Measurements from ENCODE around the gene ZNF441. TPM values are rescaled to one million over a fixed set of nuclear protein-coding genes. Genes with fewer than 3 reads are reported as not detected.

ZNF441 gene
- total and polyA plus RNA-seq, 8 donors, result 1.7 to 29.4 (median 11.1) TPM

DNA sequence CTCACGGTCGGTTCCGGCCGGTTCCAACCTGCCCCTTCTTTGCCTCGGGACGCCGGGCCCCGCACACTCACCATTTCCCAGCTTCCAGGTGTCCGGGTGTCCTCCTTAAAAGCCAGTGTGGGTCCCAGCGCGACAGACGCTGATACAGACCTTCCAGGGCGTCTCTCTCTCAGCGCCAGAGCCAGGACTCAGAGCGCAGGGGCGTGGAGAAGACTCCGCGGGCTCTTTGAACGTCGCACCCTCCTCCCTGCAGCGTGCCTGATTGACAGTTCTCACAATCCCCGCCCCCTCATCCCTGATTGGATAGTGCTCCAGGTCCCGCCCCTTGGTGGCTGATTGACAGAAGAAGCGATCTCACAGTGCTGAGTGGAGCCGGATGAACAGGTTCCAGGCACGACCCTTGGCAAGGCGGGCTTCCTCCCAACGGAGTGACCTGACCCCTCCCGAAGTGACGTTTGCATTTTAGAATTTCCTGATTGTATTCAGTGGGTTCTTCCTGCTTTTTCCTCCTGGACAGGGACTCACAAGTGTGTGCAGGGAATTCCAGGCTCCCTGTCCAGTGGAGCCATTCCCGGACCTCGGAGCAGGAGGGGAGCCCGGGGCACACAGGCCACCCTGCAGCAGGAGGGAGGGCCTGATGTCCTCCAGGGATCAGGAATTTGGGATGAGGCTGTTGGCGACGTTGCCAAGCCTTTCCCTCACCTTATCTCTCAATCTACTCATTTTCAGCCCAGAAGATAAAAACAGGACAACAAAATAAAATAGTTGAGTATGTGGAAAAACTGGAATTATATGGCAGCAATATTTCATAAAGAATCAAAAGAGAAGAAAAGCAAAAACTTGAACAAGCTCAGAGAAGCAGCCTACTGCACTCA lies 27.8 kb upstream of the ZNF441 start, which contains the start of gene ZNF823:
Gene ZNF823, minus strand, starts transcription at position 201 of the 875 bp plus-strand sequence. Its CDS starts 127 bp downstream, at position 74.
- Histone ChIP-seq H3K4me3 (peak within 1 kb of the TSS; percentile 74 to 98 (median 93)), H3K9me3 (no peaks in the 10 kb centered on the region), H3K4me1 (peaks cover 17 to 34% (median 31%) of the 10 kb centered on the region in 4 donors), H3K27ac (peak within 1 kb of the TSS; percentile 94 to 98 (median 95)), H3K27me3 (no peaks in the 10 kb centered on the region), H3K36me3 (no peaks in the 10 kb centered on the region)
- intact Hi-C loops (cut with DNase I; ENCODE audit: low total_unique reads), result no loop called here
- TF ChIP-seq POLR2A (IDR thresholded peaks at IDR 0.05) (peak in 1 of 4 donors; percentile 84), POLR2AphosphoS5 (IDR thresholded peaks at IDR 0.05) (peak; percentile 61 to 92 (median 86)), EP300 (IDR thresholded peaks at IDR 0.05) (no peak)
- TF ChIP-seq, protein P1, sequence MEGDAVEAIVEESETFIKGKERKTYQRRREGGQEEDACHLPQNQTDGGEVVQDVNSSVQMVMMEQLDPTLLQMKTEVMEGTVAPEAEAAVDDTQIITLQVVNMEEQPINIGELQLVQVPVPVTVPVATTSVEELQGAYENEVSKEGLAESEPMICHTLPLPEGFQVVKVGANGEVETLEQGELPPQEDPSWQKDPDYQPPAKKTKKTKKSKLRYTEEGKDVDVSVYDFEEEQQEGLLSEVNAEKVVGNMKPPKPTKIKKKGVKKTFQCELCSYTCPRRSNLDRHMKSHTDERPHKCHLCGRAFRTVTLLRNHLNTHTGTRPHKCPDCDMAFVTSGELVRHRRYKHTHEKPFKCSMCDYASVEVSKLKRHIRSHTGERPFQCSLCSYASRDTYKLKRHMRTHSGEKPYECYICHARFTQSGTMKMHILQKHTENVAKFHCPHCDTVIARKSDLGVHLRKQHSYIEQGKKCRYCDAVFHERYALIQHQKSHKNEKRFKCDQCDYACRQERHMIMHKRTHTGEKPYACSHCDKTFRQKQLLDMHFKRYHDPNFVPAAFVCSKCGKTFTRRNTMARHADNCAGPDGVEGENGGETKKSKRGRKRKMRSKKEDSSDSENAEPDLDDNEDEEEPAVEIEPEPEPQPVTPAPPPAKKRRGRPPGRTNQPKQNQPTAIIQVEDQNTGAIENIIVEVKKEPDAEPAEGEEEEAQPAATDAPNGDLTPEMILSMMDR (IDR thresholded peaks at IDR 0.05), result no peak
- WGBS, 5 donors, result 0 to 2% (median 1%) methylated on average over 34 to 35 of the region's 35 CpGs
- peak; percentile 100 for DNase-seq

DNA sequence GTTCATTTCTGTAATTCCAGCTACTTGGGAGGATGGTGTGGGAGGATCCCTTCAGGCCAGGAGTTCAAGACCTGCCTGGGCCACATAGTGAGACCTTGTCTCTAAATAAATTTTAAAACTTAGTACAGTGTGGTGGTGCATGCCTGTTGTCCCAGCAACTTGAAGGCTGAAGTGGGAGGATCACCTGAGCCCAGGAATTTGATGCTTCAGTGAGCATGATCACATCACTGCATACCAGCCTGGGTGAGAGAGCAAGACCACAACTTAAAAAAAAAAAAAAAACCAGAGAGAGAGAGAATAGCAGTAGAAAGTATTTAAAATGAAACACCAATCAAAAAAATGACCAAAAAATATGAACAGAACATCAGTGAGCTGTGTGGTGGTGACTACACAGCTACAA lies 20.9 kb upstream of the ZNF441 start:
- Histone ChIP-seq H3K36me3 (no peaks in the 10 kb centered on the region), H3K27ac (no peak overlapping the region), H3K27me3 (no peaks in the 10 kb centered on the region), H3K4me1 (no peaks in the 10 kb centered on the region), H3K4me3 (no peak overlapping the region), H3K9me3 (peaks cover 7 to 36% (median 24%) of the 10 kb centered on the region in 4 donors)
- TF ChIP-seq POLR2AphosphoS5 (IDR thresholded peaks at IDR 0.05), result no peak
- no peak for TF ChIP-seq POLR2A (IDR thresholded peaks at IDR 0.05)
- TF ChIP-seq EP300 (IDR thresholded peaks at IDR 0.05), result no peak
- TF ChIP-seq, protein P1 (IDR thresholded peaks at IDR 0.05), result no peak
- intact Hi-C loops (cut with DNase I; ENCODE audit: low total_unique reads), result no loop called here
- DNase-seq, result no peak

DNA sequence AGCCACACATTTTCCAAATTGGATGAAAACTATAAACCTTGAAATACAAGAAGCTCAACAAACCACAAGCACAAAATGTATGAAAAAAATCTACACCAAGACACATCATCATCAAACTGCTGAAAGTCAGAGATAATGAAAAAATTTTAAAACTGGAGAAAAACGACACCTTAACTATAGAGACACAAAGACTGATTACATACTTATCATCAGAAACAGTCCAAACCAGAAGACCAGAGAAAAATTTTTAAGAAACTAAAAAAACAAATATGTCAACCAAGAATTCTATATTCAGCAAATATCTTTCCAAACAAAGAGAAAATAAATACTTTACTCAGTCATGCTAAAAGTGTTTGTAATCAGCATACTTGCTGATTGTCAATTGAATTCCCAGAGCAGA lies 19.5 kb upstream of the ZNF441 start:
- TF ChIP-seq, protein P1 (IDR thresholded peaks at IDR 0.05), result no peak
- TF ChIP-seq POLR2AphosphoS5 (IDR thresholded peaks at IDR 0.05), result no peak
- TF ChIP-seq POLR2A (IDR thresholded peaks at IDR 0.05), result no peak
- TF ChIP-seq EP300 (IDR thresholded peaks at IDR 0.05), result no peak
- Histone ChIP-seq H3K4me3 (no peak overlapping the region), H3K4me1 (no peaks in the 10 kb centered on the region), H3K9me3 (peaks cover 7 to 40% (median 28%) of the 10 kb centered on the region in 4 donors), H3K27ac (no peak overlapping the region), H3K36me3 (no peaks in the 10 kb centered on the region), H3K27me3 (no peaks in the 10 kb centered on the region)
- DNase-seq, result no peak
- WGBS, 5 donors, result 47 to 65% (median 62%) methylated on average over 1 of the region's 1 CpG
- intact Hi-C loops (cut with DNase I; ENCODE audit: low total_unique reads), result no loop called here

DNA sequence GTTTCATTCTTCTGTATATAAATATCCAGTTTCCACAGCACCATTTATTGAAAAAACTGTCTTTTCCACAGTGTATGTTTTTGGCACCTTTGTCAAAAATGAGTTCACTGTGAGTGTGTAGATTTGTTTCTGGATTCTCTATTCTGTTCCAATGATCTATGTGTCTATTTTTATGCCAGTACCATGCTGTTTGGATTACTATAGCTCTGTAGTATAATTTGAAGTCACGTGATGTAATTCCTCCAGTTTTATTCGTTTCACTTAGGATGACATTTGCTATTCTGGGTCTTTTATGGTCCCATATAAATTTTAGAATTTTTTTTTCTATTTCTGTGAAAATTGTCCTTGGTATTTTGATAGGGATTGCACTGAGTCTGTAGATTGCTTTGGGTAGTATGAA lies 17.0 kb upstream of the ZNF441 start:
- Histone ChIP-seq H3K27ac (no peak overlapping the region), H3K36me3 (no peaks in the 10 kb centered on the region), H3K4me1 (no peaks in the 10 kb centered on the region), H3K9me3 (peaks cover 7 to 49% (median 29%) of the 10 kb centered on the region in 4 donors), H3K4me3 (no peak overlapping the region), H3K27me3 (no peaks in the 10 kb centered on the region)
- intact Hi-C loops (cut with DNase I; ENCODE audit: low total_unique reads), result no loop called here
- WGBS, 5 donors, result 36 to 68% (median 59%) methylated on average over 2 of the region's 2 CpGs
- TF ChIP-seq POLR2A (IDR thresholded peaks at IDR 0.05) (no peak), POLR2AphosphoS5 (IDR thresholded peaks at IDR 0.05) (no peak), EP300 (IDR thresholded peaks at IDR 0.05) (no peak)
- TF ChIP-seq, protein P1 (IDR thresholded peaks at IDR 0.05), result no peak
- DNase-seq, result no peak

Measured in stomach (tissue), 9 donors.